GM18861 (cell line): ENCODE data around the gene GTF2F2.
"Not testable (repeated sequence)": the region's sequence is repeated elsewhere in the genome, so short reads cannot be mapped to it uniquely, and the experiment has no call there.

Source experiments
- ATAC-seq: cut with Tn5 transposase; IDR thresholded peaks from one replicate; pipeline ENCODE4 v1.9.1; 2021; ENCODE audit not compliant: unreplicated experiment

GTF2F2 gene

GRCh38 chr13:45244736-45245135 is 124.4 kb downstream of the GTF2F2 start:
- ATAC-seq: not testable (repeated sequence)

GRCh38 chr13:45249662-45250061 is 129.4 kb downstream of the GTF2F2 start:
- no peak for ATAC-seq

GRCh38 chr13:45254396-45254795 is 134.1 kb downstream of the GTF2F2 start:
- ATAC-seq: no peak

GRCh38 chr13:45255247-45255987 is 135.1 kb downstream of the GTF2F2 start:
- no peak for ATAC-seq

- no peak for ATAC-seq
Observed at GRCh38 chr13:45256254-45256653, 135.9 kb downstream of the GTF2F2 start.

- no peak for ATAC-seq
Observed at GRCh38 chr13:45257638-45258333, 137.5 kb downstream of the GTF2F2 start.

- no peak for ATAC-seq
Observed at GRCh38 chr13:45258334-45258675, 138.0 kb downstream of the GTF2F2 start.

- ATAC-seq: no peak
Observed at GRCh38 chr13:45267215-45267614, 146.9 kb downstream of the GTF2F2 start.

GRCh38 chr13:45269204-45269603 is 148.9 kb downstream of the GTF2F2 start:
- no peak for ATAC-seq

GRCh38 chr13:45276913-45277312 is 156.6 kb downstream of the GTF2F2 start:
- ATAC-seq: no peak

GRCh38 chr13:45278096-45278645 is 157.9 kb downstream of the GTF2F2 start:
- ATAC-seq: no peak

GRCh38 chr13:45280011-45280410 is 159.7 kb downstream of the GTF2F2 start:
- ATAC-seq: no peak

- ATAC-seq: peak; percentile 85
Observed at GRCh38 chr13:45280751-45281634, 160.7 kb downstream of the GTF2F2 start.

- ATAC-seq: no peak
Observed at GRCh38 chr13:45282994-45283393, 162.7 kb downstream of the GTF2F2 start.

GRCh38 chr13:45289936-45290563 is 169.7 kb downstream of the GTF2F2 start:
- ATAC-seq: no peak

GRCh38 chr13:45292176-45292575 is 171.9 kb downstream of the GTF2F2 start:
- ATAC-seq: no peak

- no peak for ATAC-seq
Observed at GRCh38 chr13:45295536-45295935, 175.2 kb downstream of the GTF2F2 start.

GRCh38 chr13:45296259-45296658 is 175.9 kb downstream of the GTF2F2 start:
- no peak for ATAC-seq

- ATAC-seq: no peak
Observed at GRCh38 chr13:45297456-45298205, 177.3 kb downstream of the GTF2F2 start.

GRCh38 chr13:45298206-45298505 is 177.8 kb downstream of the GTF2F2 start:
- no peak for ATAC-seq
